Ovary (tissue), 9 donors: ENCODE data around the gene OR10H1. TPM values are rescaled to one million over a fixed set of nuclear protein-coding genes. Genes with fewer than 3 reads are reported as not detected.

Source experiments
- DNase-seq, 5 donors: peaks; one replicate each; pipeline ENCODE4 v3.0.0-alpha.2; 2019 to 2020
- H3K27ac ChIP-seq, 2 donors: fragments of 200-600 bp; one replicate each; pipeline versions ENCODE4 v1.5.1 to v1.8.0; 2019 to 2022
- H3K27me3 ChIP-seq: fragments of 200-600 bp; one replicate; pipeline ENCODE4 v1.8.0; 2022
- H3K36me3 ChIP-seq: fragments of 200-600 bp; sonication (generic); one replicate; pipeline ENCODE4 v1.5.1; 2019
- H3K4me1 ChIP-seq: one replicate; pipeline ENCODE4 v1.8.1; 2013; ENCODE audit warnings: mild to moderate bottlenecking, moderate library complexity; ENCODE audit not compliant: insufficient read depth
- H3K4me3 ChIP-seq: fragments of 200-600 bp; sonication (generic); one replicate; pipeline ENCODE4 v1.5.1; 2017
- H3K9me3 ChIP-seq, 2 donors: fragments of 200-600 bp in 1 of 2; sonication (generic) in 1 of 2; one replicate each; pipeline versions ENCODE4 v1.5.1 to v1.8.1; 2013 to 2019; ENCODE audit warnings: mild to moderate bottlenecking in 1 of 2, moderate library complexity in 1 of 2
- CTCF ChIP-seq, 3 donors: fragments of 450-650 bp in 2 of 3; fragments of 200-600 bp in 1 of 3; IDR thresholded peaks; one replicate each; pipeline versions ENCODE4 v1.5.1 to v1.8.0; 2016 to 2022; ENCODE audit warnings: antibody characterized with exemption in 3 of 3, mild to moderate bottlenecking in 1 of 3
- EP300 ChIP-seq: sonication (generic); formaldehyde crosslinking; IDR thresholded peaks from one replicate; pipeline ENCODE4 v1.6.1; 2017; ENCODE audit warnings: antibody characterized with exemption
- POLR2A ChIP-seq: fragments of 450-650 bp; IDR thresholded peaks from one replicate; pipeline ENCODE4 v1.6.1; 2017; ENCODE audit warnings: antibody characterized with exemption, mild to moderate bottlenecking, moderate library complexity
- WGBS, 3 donors: extraction: QIAGEN DNeasy Blood & Tissue Kit in 1 of 3; methylation state at CpG; one replicate each; pipeline versions ENCODE4 v1.1.5 to v1.1.7; 2013 to 2017; 5-methylcytosine and 5-hydroxymethylcytosine counted together
- intact Hi-C, 4 donors: fragments of 100-400 bp; cut with DNase I; formaldehyde crosslinking; loops; one replicate each; pipeline versions ENCODE4 v1.11.0 to v1.15.1; 2022 to 2023
- polyA plus RNA-seq, 2 donors: library from polyadenylated mRNA; stranded (reverse); fragments of 200-250 nt in 1 of 2; fragments of 350-450 nt in 1 of 2; fragmentation: Illumina TruSeq in 1 of 2; extraction: RNeasy Lipid Tissue Mini Kit (QIAGEN cat#74804) in 1 of 2; gene quantifications; one replicate each; pipeline ENCODE4 v1.2.3, GENCODE V29; 2013 to 2014
- total RNA-seq, 7 donors: library from RNA; depleted of rRNA in 2 of 7; stranded (reverse); fragments of >200 nt in 2 of 7; fragmentation: NEBNext Ultra II Directional in 3 of 7; extraction: Animal tissue kit (Norgen Biotek cat#: 25700) in 3 of 7; gene quantifications; one replicate each; pipeline versions ENCODE4 v1.1.0 to v1.2.4, GENCODE V29; 2016 to 2023
- donor health status: DM: no; HTN: no; CAD: no; lungs with moderate emphysema.
- donor health status: DM: no; HTN: no; CAD: no.
- donor health status: Bipolar disorder and iron deficiency.
- donor health status: DM: yes; HTN: yes; CAD: no.
- donor health status: DM: no; HTN: no; CAD: no.
- donor health status: DM: yes; HTN: yes; CAD: no.

OR10H1 gene
- total and polyA plus RNA-seq, 9 donors, result not detected

- H3K27ac ChIP-seq, result no peak overlapping the region
- H3K36me3 ChIP-seq, result no peaks in the 10 kb centered on the region
- H3K4me3 ChIP-seq, result no peak overlapping the region
- 35 to 53% (median 45%) methylated on average over 25 to 28 of the region's 28 CpGs for WGBS, 3 donors
- intact Hi-C loops, result no loop called here
- TF ChIP-seq CTCF (IDR thresholded peaks at IDR 0.05) (no peak), EP300 (no peak), POLR2A (no peak)
- no peaks in the 10 kb centered on the region for H3K9me3 ChIP-seq
- H3K27me3 ChIP-seq, result no peaks in the 10 kb centered on the region
- DNase-seq, result no peak
- no peaks in the 10 kb centered on the region for H3K4me1 ChIP-seq
Observed at GRCh38 chr19:15759962-15760565, 55.4 kb downstream of the OR10H1 start.

DNA sequence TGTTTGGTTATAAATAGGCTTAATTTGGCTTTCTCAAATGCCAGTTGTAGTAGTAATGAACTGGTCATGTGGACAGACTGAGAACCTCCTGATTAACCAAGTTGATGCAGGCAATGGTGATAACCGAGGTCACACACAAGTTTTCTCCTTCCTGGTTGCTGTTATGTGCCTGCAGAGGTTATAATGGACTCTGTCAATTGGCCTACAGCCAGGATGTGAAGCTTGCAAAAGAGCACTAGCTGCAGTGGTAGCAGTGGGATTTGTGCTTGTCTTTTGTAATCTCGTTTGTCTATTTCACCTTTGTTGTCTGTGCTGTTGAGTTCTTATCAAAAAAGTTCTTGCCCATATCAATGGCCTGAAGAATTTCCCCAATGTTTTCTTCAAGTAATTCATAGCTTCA is 57.1 kb downstream of the OR10H1 start:
- no peak for DNase-seq
- TF ChIP-seq POLR2A (no peak), EP300 (no peak), CTCF (IDR thresholded peaks at IDR 0.05) (no peak)
- WGBS, 3 donors, result 65 to 75% (median 67%) methylated on average over 2 of the region's 2 CpGs
- Histone ChIP-seq H3K9me3 (no peaks in the 10 kb centered on the region), H3K27ac (no peak overlapping the region), H3K4me3 (no peak overlapping the region), H3K4me1 (no peaks in the 10 kb centered on the region), H3K36me3 (no peaks in the 10 kb centered on the region), H3K27me3 (no peaks in the 10 kb centered on the region)
- intact Hi-C loops, result no loop called here

Other genes starting within 250 kb of the OR10H1 start
- gene CYP4F8, start 200.4 kb downstream of the OR10H1 start, total RNA-seq, result 1 to 10 TPM in 1 of 7 donors, not detected in 6; 1.1 TPM
- gene CYP4F8, start 200.4 kb downstream of the OR10H1 start, polyA plus RNA-seq, result not detected
- 1 to 10 TPM in 1 of 7 donors, under 1 TPM in 5, not detected in 1; 0.15 to 1.8 (median 0.38) TPM for gene CYP4F3, start 174.8 kb downstream of the OR10H1 start, total RNA-seq
- gene CYP4F3, start 174.8 kb downstream of the OR10H1 start, polyA plus RNA-seq, result under 1 TPM in 1 of 2 donors, not detected in 1; 0.13 TPM
- 10 to 100 TPM in 3 of 7 donors, 1 to 10 TPM in 4; 2.7 to 14.1 (median 9.4) TPM for gene CYP4F12, start 142.6 kb downstream of the OR10H1 start, total RNA-seq
- gene CYP4F12, start 142.6 kb downstream of the OR10H1 start, polyA plus RNA-seq, result 1 to 10 TPM; 4.0 to 8.9 TPM
- not detected for gene OR10H2, start 87.6 kb downstream of the OR10H1 start, total RNA-seq
- not detected for gene OR10H2, start 87.6 kb downstream of the OR10H1 start, polyA plus RNA-seq
- gene OR10H3, start 77.7 kb downstream of the OR10H1 start, total RNA-seq, result not detected
- not detected for gene OR10H3, start 77.7 kb downstream of the OR10H1 start, polyA plus RNA-seq
- not detected for gene OR10H5, start 28.0 kb downstream of the OR10H1 start, total RNA-seq
- not detected for gene OR10H5, start 28.0 kb downstream of the OR10H1 start, polyA plus RNA-seq
- gene CYP4F2, start 82.4 kb upstream of the OR10H1 start, total RNA-seq, result 1 to 10 TPM in 1 of 7 donors, under 1 TPM in 1, not detected in 5; 0.75 to 1.1 TPM
- gene CYP4F2, start 82.4 kb upstream of the OR10H1 start, polyA plus RNA-seq, result not detected
- gene CYP4F11, start 118.9 kb upstream of the OR10H1 start, total RNA-seq, result 1 to 10 TPM in 1 of 7 donors, under 1 TPM in 6; 0.13 to 1.3 (median 0.30) TPM
- gene CYP4F11, start 118.9 kb upstream of the OR10H1 start, polyA plus RNA-seq, result under 1 TPM in 1 of 2 donors, not detected in 1; 0.15 TPM
- gene OR10H4, start 133.3 kb upstream of the OR10H1 start, total RNA-seq, result not detected
- not detected for gene OR10H4, start 133.3 kb upstream of the OR10H1 start, polyA plus RNA-seq